ENCODE measurements around the gene RAF1. TPM values are rescaled to one million over a fixed set of nuclear protein-coding genes. Genes with fewer than 3 reads are reported as not detected.
"Not testable (repeated sequence)": the region's sequence is repeated elsewhere in the genome, so short reads cannot be mapped to it uniquely, and the experiment has no call there.

Gene RAF1
- total RNA-seq, 1 donor: 111 TPM

DNA sequence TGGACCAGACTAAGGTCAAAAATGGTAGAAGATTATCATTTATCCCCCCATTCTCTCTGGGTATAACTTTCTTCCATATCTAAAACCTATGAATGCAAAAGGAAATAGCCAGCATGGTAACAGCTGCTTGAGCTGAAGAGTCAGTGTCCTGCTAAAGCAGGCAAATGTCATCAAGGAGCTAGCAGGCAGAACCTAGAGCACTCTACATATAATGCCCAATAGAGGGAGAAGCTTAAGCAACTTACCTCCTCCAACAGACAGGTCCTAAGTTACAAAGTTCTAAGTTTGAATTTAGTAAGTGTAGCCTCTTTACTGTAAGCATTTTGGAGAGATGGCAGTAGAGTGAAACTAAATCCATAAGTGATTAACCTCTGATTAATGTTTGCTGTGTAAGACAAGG, 7.7 kb downstream of the RAF1 start:
- DNase-seq (ENCODE audit: low read depth): no peak
- no peak overlapping the region for H3K4me3 ChIP-seq (ENCODE audit: low read depth, low read length)
- TF ChIP-seq, protein P1, sequence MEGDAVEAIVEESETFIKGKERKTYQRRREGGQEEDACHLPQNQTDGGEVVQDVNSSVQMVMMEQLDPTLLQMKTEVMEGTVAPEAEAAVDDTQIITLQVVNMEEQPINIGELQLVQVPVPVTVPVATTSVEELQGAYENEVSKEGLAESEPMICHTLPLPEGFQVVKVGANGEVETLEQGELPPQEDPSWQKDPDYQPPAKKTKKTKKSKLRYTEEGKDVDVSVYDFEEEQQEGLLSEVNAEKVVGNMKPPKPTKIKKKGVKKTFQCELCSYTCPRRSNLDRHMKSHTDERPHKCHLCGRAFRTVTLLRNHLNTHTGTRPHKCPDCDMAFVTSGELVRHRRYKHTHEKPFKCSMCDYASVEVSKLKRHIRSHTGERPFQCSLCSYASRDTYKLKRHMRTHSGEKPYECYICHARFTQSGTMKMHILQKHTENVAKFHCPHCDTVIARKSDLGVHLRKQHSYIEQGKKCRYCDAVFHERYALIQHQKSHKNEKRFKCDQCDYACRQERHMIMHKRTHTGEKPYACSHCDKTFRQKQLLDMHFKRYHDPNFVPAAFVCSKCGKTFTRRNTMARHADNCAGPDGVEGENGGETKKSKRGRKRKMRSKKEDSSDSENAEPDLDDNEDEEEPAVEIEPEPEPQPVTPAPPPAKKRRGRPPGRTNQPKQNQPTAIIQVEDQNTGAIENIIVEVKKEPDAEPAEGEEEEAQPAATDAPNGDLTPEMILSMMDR (IDR thresholded peaks at IDR 0.05; ENCODE audit: insufficient read depth, low read depth, low read length): no peak

DNA sequence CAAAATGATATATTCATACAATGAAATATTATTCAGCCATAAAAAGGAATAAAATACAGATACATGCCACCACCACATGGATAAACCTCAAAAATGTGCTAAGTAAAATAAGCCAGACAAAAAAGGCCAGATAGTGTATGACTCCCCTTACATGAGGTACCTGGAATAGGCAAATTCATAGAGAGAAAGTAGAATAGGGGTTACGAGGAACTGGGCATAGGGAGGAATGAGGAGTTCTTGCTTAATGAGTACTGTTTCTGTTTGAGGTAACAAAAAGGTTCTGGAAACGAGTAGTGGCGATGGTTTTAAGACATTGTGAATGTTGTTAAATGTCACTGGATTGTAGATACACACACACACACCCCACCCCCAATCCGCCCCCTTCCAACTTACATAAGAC, 8.2 kb downstream of the RAF1 start:
- DNase-seq (ENCODE audit: low read depth): no peak
- H3K4me3 ChIP-seq (ENCODE audit: low read depth, low read length): no peak overlapping the region
- TF ChIP-seq, protein P1 (IDR thresholded peaks at IDR 0.05; ENCODE audit: insufficient read depth, low read depth, low read length): no peak

DNA sequence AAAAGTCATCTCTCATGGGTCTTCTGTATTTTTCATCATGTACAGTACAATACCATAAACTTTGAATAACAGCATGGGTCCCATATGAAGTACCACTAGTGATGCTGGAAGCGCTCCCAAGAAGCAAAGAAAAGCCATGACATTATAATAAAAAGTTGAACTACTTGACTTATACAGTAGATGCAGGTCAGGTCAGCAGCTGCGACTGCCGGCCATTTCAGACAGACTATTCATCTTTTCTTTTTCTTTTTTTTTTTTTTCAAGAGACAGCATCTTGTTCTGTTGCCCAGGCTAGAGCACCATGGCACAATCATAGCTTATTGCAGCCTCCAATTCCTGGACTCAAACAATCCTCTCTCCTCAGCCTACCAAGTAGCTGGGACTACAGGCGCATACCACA, 10.2 kb downstream of the RAF1 start:
- TF ChIP-seq, protein P1 (IDR thresholded peaks at IDR 0.05; ENCODE audit: insufficient read depth, low read depth, low read length): no peak
- DNase-seq (ENCODE audit: low read depth): no peak
- no peak overlapping the region for H3K4me3 ChIP-seq (ENCODE audit: low read depth, low read length)

DNA sequence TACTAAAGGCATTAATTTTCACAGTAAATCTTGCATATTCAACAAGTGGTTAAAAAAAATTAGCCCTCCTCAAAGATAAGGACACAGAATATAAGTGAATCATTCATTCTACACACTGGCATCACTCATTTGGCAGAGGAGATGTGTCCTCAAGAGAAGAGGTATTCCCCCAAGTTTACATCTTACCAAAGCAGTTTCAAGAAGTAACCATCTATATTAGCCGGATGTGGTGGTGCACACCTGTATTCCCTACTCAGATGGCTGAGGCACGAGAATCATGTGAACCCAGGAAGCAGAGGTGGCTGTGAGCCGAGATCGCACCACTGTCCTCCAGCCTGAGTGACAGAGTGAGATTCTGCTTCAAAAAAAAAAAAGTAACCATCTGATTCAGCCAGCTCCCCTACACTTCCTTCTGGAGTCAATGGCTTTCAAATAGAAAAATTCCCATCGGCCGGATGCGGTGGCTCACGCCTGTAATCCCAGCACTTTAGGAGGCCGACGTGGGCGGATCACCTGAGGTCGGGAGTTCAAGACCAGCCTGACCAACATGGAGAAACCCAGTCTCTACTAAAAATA, 15.4 kb downstream of the RAF1 start:
- no peak for DNase-seq (ENCODE audit: low read depth)
- no peak overlapping the region for H3K4me3 ChIP-seq (ENCODE audit: low read depth, low read length)
- TF ChIP-seq, protein P1 (IDR thresholded peaks at IDR 0.05; ENCODE audit: insufficient read depth, low read depth, low read length): no peak

DNA sequence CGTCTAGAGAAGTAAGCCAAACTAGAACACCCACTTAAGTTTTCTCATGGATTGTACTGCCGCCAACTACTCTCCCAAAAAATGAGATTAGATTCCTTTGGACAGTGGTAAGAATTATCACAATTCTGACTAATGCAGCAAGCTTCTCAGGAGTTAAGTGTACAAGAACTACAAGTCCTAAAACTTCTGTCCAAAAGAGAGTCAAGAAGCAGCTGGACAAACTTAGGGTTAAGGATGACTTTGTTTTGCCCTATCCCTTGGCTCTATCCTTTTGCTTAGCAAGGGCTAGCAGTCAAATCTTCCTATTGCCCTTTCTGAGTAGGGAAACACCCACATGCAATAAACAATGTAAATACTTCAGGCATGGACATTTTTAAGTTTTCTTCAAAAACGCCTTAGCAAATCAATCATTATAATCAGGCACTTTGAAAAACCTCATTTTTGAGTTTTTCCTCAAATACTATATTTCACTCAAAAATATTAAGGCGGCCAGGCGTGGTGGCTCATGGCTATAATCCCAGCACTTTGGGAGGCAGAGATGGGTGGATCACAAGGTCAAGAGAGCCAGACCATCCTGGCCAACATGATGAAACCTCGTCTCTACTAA, 19.5 kb downstream of the RAF1 start:
- DNase-seq (ENCODE audit: low read depth): peak; percentile 52
- TF ChIP-seq, protein P1 (IDR thresholded peaks at IDR 0.05; ENCODE audit: insufficient read depth, low read depth, low read length): no peak
- no peak overlapping the region for H3K4me3 ChIP-seq (ENCODE audit: low read depth, low read length)

DNA sequence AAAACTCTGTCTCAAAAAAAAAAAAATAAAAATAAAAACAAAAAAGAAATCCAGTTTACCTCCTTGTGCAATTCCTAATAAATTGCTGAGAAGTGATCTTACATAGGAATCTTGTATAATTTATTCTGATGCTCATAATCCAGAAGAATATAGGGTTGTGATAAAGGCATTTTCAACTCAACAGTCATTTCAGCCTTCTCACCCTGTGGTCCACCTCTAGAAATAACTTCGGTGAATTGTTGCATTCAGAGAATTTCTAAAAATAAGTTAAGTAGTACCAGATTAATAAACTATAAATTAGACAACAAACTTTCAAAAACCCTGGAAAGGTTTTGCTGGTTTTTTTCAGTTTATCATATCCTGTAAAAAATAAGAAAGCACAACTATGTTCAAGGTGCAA, 20.2 kb downstream of the RAF1 start:
- DNase-seq (ENCODE audit: low read depth): no peak
- TF ChIP-seq, protein P1 (IDR thresholded peaks at IDR 0.05; ENCODE audit: insufficient read depth, low read depth, low read length): no peak
- H3K4me3 ChIP-seq (ENCODE audit: low read depth, low read length): no peak overlapping the region

DNA sequence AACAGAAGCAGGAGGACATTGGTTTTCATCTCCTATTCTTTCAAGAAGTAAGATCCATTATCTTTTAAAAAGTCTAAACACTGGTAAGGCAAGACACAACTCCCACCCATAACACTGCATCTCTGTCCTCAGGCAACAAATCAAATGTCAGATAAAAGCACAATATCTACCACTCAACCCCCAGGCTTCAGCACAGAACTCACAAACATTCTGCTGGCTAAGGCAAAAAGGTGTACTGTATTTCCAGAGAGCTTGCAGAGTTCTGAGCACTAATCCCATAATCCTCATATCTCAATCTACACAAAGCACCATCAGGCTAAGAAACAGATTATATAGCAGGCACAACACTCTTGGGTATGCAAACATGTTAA, 20.9 kb downstream of the RAF1 start:
- TF ChIP-seq, protein P1 (IDR thresholded peaks at IDR 0.05; ENCODE audit: insufficient read depth, low read depth, low read length): no peak
- peak; percentile 59 for DNase-seq (ENCODE audit: low read depth)
- no peak overlapping the region for H3K4me3 ChIP-seq (ENCODE audit: low read depth, low read length)

DNA sequence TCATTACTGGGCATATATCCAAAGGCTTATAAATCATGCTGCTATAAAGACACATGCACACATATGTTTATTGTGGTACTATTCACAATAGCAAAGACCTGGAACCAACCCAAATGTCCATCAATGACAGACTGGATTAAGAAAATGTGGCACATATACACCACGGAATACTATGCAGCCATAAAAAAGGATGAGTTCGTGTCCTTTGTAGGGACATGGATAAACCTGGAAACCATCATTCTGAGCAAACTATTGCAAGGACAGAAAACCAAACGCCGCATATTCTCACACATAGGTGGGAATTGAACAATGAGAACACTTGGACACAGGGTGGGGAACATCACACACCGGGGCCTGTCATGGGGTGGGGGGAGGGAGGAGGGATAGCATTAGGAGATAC, 23.1 kb downstream of the RAF1 start:
- not testable (repeated sequence) for H3K4me3 ChIP-seq (ENCODE audit: low read depth, low read length); DNase-seq (ENCODE audit: low read depth)
